Stimulated activated CD8-positive, alpha-beta memory T cell treated with anti-CD3 and anti-CD28 coated beads, Interleukin-7, amount 100 ng/mL, for 1 hour (primary cell): ENCODE results near the gene ARHGAP24.
"Not testable (repeated sequence)": the region's sequence is repeated elsewhere in the genome, so short reads cannot be mapped to it uniquely, and the experiment has no call there.

Source experiments
- DNase-seq, 2 donors: peaks; one replicate each; pipeline ENCODE4 v3.0.0-alpha.2; 2020; ENCODE audit warnings: low read depth in 2 of 2

The ARHGAP24 gene

GRCh38 chr4:85861064-85861765 lies 386.3 kb downstream of the ARHGAP24 start:
- no peak for DNase-seq

DNA sequence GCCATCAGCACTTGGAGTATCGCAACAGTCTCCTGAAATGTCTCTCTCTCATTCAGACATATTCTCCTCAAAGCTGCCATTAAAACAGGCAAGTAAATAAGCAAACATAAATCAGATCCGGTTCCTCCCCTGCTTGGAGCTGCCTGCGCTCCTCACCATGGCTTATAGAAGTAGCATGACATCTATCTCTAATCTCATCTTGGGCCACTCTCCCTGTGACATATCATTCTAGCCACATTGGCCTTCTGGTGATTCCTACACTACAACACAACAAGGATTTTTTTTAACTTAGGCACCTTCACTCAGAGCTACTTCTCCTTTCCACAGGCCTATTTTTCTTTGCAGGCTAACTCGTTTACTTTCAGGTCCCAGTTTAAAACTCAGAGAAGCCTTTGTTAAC lies 387.9 kb downstream of the ARHGAP24 start:
- DNase-seq, result no peak

- no peak for DNase-seq
Observed at GRCh38 chr4:85864259-85865205, 389.6 kb downstream of the ARHGAP24 start.

DNA sequence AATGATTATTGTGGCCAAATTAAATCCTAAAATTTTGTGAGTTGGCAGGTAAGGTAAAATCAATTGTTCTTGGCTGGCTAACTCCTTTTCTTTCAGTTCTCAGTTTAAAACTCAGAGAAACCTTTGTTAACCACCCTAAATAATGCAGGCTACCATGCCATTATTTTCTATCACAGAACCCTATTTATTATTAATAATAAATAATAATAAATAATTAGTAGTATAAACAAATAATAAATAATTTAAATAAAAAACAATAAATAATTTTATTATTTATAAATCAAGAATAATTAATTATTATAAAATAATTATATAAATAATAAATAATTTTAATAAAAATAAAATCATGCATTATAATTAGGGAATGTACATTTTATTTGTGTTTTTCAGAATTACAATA lies 390.3 kb downstream of the ARHGAP24 start:
- DNase-seq, result no peak

DNA sequence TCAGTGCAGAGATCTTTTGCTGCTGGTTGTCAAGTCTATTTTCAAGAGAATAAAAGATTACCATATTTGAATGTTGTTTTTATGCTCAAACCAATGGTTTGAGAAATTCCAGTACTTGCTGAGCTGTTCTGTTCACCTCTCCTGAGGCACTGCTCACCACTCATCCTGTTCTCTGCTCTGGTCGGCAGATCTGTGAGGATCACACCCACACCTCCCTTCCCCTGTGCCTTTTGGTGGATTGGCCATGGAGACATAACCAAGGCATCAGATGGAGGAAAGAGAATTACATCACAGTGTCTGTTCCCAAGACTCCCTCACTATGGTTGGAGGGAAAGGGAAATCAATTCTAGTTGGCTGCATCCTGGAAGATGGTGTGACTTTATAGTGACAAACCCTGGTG lies 391.6 kb downstream of the ARHGAP24 start:
- no peak for DNase-seq

DNA sequence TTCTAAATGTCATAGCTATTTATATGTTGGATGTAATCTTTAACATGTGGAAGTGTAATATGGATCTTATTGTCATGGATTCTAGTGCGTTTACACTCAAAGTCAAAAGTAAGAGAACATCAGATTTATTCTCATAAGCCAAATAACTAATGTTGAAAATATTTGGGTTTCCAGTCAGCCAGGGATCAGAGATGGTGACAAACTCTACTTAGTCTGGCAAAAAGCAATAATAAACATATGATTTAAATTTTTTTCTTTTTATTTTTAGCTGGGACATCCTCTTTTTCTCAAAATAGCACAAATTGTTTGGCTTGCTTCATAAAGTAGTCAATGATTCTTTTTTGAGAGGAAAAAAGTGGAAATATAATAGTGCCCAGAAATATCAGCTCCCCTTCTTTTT lies 392.3 kb downstream of the ARHGAP24 start:
- no peak for DNase-seq

DNA sequence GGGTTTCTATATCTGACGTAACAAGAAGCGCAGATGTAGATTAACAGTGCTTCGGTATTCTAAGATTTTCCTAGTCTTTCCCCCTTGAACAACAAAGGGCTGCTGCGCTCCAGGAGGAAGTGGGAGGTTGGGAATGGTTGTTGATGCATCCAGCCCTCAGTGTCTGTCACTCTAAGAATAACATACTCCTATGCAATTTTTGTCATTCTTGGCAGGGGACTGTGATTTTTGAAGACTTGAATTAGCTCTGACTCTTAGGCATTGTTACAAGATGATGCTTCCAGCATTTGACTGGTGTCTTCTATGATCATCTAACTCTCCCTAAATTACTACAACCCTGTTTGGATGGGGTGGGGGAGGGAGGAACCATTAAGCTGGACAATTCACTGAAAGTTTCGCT lies 394.2 kb downstream of the ARHGAP24 start:
- no peak for DNase-seq

DNA sequence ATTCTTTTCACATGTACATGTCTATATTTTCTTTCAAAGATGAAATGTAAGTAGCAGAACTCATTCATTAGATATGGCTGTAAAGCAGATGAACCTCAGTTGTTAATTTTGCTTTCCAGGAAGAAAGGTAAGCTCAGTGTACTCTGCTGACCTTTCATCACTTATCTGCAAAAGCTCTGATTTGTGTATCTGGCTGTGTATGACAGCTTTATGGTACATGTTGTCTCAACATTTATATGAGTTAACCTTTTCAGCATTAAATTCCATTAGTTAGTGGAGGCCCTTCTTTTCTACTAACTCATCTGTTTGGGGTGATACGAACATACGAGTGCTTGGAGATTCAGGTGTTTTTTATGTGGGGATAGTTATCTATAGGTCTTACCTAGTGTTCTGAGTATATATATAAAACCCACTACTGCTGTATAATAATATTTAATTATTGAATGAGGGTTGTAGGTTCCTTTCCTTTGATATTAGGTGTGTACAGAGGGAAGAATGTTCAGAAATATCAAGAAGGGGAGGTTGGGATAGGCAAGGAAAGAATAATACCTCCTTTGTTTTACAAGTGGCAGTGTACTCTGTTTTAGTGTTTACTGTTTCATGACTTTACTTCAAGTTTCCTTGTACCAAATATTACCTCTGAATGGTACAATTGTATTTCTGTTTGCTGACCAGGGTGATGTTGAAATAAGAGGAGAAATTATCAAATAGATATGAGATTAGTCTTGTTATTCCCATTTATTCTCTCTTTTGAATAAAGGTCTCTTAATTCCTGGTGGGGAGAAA lies 395.5 kb downstream of the ARHGAP24 start:
- DNase-seq, result no peak

DNA sequence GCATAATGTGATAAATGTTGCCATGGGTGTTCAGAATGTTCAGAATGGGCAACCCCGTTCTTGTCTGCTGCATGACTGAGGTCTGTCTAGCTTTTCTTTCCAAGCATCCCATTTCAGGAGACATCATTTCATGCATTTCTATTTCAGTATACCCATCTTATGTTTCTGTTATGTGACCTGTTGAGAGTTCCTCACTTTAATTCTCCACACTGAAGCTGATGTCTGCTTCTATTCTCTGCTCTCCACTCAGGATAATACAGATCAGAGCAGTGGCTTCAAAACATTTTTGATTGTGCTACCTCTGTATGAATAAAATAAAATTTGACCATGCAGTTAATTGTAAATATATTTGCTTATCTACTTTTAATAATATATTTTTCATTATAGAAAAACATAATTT lies 398.6 kb downstream of the ARHGAP24 start:
- no peak for DNase-seq

DNA sequence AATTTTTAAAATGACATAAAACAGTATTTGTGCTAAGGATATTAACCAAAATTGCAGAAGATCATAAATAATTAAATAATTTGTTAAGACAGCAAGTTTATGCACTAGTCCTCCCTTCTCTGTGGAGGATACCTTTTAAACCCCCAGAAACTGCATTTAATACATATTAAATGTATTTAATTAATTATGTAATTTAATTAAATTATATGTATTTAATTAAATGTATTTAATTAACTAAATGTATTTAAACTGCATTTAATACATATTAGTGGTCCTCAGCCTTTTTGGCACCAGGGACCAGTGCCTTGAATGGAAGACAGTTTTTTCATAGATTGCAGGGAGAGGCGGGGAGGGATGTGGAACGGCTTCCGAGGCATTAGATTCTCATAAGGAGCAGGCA lies 404.6 kb downstream of the ARHGAP24 start:
- no peak for DNase-seq

GRCh38 chr4:85883180-85883579 lies 408.2 kb downstream of the ARHGAP24 start:
- no peak for DNase-seq

- no peak for DNase-seq
Observed at GRCh38 chr4:85884251-85884650, 409.3 kb downstream of the ARHGAP24 start.

GRCh38 chr4:85886665-85887064 lies 411.7 kb downstream of the ARHGAP24 start:
- no peak for DNase-seq

- DNase-seq, result no peak
Observed at GRCh38 chr4:85889314-85889713, 414.4 kb downstream of the ARHGAP24 start.

GRCh38 chr4:85895755-85896154 lies 420.8 kb downstream of the ARHGAP24 start:
- DNase-seq, result no peak

- DNase-seq, result no peak
Observed at GRCh38 chr4:85898231-85898630, 423.3 kb downstream of the ARHGAP24 start.

- DNase-seq, result no peak
Observed at GRCh38 chr4:85901500-85901899, 426.6 kb downstream of the ARHGAP24 start.

- DNase-seq, result not testable (repeated sequence)
Observed at GRCh38 chr4:85902647-85903046, 427.7 kb downstream of the ARHGAP24 start.

GRCh38 chr4:85905761-85906160 lies 430.8 kb downstream of the ARHGAP24 start:
- DNase-seq, result no peak

DNA sequence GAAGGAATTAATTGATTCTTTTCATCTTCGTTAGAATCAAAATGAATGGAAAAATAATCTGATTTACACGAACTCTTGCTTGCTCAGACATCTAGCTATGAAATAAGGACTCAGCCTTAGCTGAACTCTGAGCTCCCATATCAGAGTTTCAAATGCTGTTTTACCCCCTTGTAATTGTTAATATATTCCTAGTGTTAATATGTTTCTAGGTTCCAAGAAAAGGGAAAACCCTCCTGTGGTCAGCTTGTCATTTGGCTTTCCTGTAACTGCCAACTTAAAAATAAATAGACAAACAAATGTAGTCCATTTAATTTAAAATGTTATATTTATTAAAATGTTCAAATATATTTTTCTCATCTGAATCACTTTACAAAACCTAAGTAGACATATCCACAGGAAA lies 432.1 kb downstream of the ARHGAP24 start:
- no peak for DNase-seq

DNA sequence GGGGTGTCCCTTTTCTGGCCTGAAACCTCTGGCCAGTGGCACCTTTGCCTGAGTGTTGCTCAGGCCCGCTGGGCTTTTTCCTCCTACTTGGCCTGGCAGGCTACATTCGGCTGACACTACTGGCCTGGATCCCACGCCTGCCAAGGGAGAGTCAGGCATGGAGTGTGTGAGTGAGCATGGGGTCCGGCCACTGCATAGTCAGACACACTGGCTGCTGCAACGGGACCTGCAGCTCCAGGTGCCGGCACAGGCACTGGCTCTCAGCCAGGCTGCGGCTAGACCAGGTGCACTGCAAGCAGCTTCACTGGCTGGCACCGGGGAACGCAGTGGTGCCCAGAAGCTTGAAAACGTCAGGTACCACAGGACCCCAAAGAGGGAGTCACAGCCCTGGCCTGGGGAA lies 434.9 kb downstream of the ARHGAP24 start:
- DNase-seq, result no peak

GRCh38 chr4:85910985-85911384 lies 436.0 kb downstream of the ARHGAP24 start:
- no peak for DNase-seq
